ENCODE data around the gene CIAO2A.

Gene CIAO2A

GRCh38 chr15:64099379-64099778 is 5.7 kb upstream of the CIAO2A start:
- TF ChIP-seq EZH2phosphoT487 (IDR thresholded peaks at IDR 0.05; ENCODE audit: low read depth) = no peak
- TF ChIP-seq CTCF (IDR thresholded peaks at IDR 0.05; ENCODE audit: low read depth, low read length) = no peak
- no peak overlapping the region for H3K4me2 ChIP-seq (ENCODE audit: low read length)
- H3K4me1 ChIP-seq (ENCODE audit: low read length) = peaks cover 34% of the 10 kb centered on the region
- H3K27ac ChIP-seq (ENCODE audit: low read length) = no peak overlapping the region
- H2AFZ ChIP-seq (ENCODE audit: low read depth, low read length) = no peak overlapping the region
- peaks cover 92% of the 10 kb centered on the region for H3K79me2 ChIP-seq (ENCODE audit: low read length)
- H3K4me3 ChIP-seq (ENCODE audit: low read length) = no peak overlapping the region
- H3K9me3 ChIP-seq (ENCODE audit: insufficient read depth, low read length) = no peaks in the 10 kb centered on the region
- H4K20me1 ChIP-seq (ENCODE audit: insufficient read depth, low read length) = peaks cover 57% of the 10 kb centered on the region
- peaks cover 5% of the 10 kb centered on the region for H3K36me3 ChIP-seq (replicated peaks; ENCODE audit: low read depth, low read length)
- H3K27me3 ChIP-seq (ENCODE audit: low read depth, low read length) = no peaks in the 10 kb centered on the region
- H3K9ac ChIP-seq (ENCODE audit: low read length) = no peak overlapping the region

- no peak overlapping the region for H2AFZ ChIP-seq (ENCODE audit: low read depth, low read length)
- peak overlapping the region; percentile 78 for H3K4me2 ChIP-seq (ENCODE audit: low read length)
- H3K27me3 ChIP-seq (ENCODE audit: low read depth, low read length) = no peaks in the 10 kb centered on the region
- peak overlapping the region; percentile 96 for H3K4me3 ChIP-seq (ENCODE audit: low read length)
- H3K36me3 ChIP-seq (replicated peaks; ENCODE audit: low read depth, low read length) = no peaks in the 10 kb centered on the region
- peaks cover 38% of the 10 kb centered on the region for H4K20me1 ChIP-seq (ENCODE audit: insufficient read depth, low read length)
- H3K27ac ChIP-seq (ENCODE audit: low read length) = peak overlapping the region; percentile 58; the same call in 1 of the 2 replicates
- peak overlapping the region; percentile 88 for H3K9ac ChIP-seq (ENCODE audit: low read length)
- peaks cover 42% of the 10 kb centered on the region for H3K4me1 ChIP-seq (ENCODE audit: low read length)
- no peak for TF ChIP-seq EZH2phosphoT487 (IDR thresholded peaks at IDR 0.05; ENCODE audit: low read depth)
- peak; percentile 22 for TF ChIP-seq CTCF (IDR thresholded peaks at IDR 0.05; ENCODE audit: low read depth, low read length)
- H3K79me2 ChIP-seq (ENCODE audit: low read length) = peaks cover 86% of the 10 kb centered on the region
- H3K9me3 ChIP-seq (ENCODE audit: insufficient read depth, low read length) = no peaks in the 10 kb centered on the region
Observed at GRCh38 chr15:64096668-64097384, 3.2 kb upstream of the CIAO2A start.

- Histone ChIP-seq H3K9me3 (ENCODE audit: insufficient read depth, low read length) (no peaks in the 10 kb centered on the region), H3K9ac (ENCODE audit: low read length) (peak within 1 kb of the TSS; percentile 89), H3K79me2 (ENCODE audit: low read length) (peaks cover 86% of the 10 kb centered on the region), H2AFZ (ENCODE audit: low read depth, low read length) (peak within 1 kb of the TSS; percentile 64; the same call in 1 of the 2 replicates), H3K27ac (ENCODE audit: low read length) (peak within 1 kb of the TSS; percentile 58), H3K4me2 (ENCODE audit: low read length) (peak within 1 kb of the TSS; percentile 78), H3K4me1 (ENCODE audit: low read length) (peaks cover 45% of the 10 kb centered on the region), H4K20me1 (ENCODE audit: insufficient read depth, low read length) (peaks cover 31% of the 10 kb centered on the region), H3K36me3 (replicated peaks; ENCODE audit: low read depth, low read length) (no peaks in the 10 kb centered on the region), H3K4me3 (ENCODE audit: low read length) (peak within 1 kb of the TSS; percentile 96), H3K27me3 (ENCODE audit: low read depth, low read length) (no peaks in the 10 kb centered on the region)
- TF ChIP-seq EZH2phosphoT487 (IDR thresholded peaks at IDR 0.05; ENCODE audit: low read depth) (no peak), CTCF (IDR thresholded peaks at IDR 0.05; ENCODE audit: low read depth, low read length) (no peak)
Observed at GRCh38 chr15:64095795-64096667, 2.4 kb upstream of the CIAO2A start, which contains the start of gene SNX1. SNX1 (plus strand) TSS chr15:64095982; CDS start chr15:64096014, 32 bp downstream.

GRCh38 chr15:64095431-64095794 is 1.8 kb upstream of the CIAO2A start:
- Histone ChIP-seq H3K79me2 (ENCODE audit: low read length) (peaks cover 86% of the 10 kb centered on the region), H3K4me2 (ENCODE audit: low read length) (peak overlapping the region; percentile 66), H3K27ac (ENCODE audit: low read length) (peak overlapping the region; percentile 10), H3K9ac (ENCODE audit: low read length) (peak overlapping the region; percentile 41), H3K27me3 (ENCODE audit: low read depth, low read length) (no peaks in the 10 kb centered on the region), H3K9me3 (ENCODE audit: insufficient read depth, low read length) (no peaks in the 10 kb centered on the region), H4K20me1 (ENCODE audit: insufficient read depth, low read length) (peaks cover 25% of the 10 kb centered on the region), H3K36me3 (replicated peaks; ENCODE audit: low read depth, low read length) (no peaks in the 10 kb centered on the region), H2AFZ (ENCODE audit: low read depth, low read length) (peak overlapping the region; percentile 48; the same call in 1 of the 2 replicates), H3K4me3 (ENCODE audit: low read length) (peak overlapping the region; percentile 96), H3K4me1 (ENCODE audit: low read length) (peaks cover 46% of the 10 kb centered on the region)
- TF ChIP-seq CTCF (IDR thresholded peaks at IDR 0.05; ENCODE audit: low read depth, low read length) (no peak), EZH2phosphoT487 (IDR thresholded peaks at IDR 0.05; ENCODE audit: low read depth) (no peak)
